Activated gamma-delta T cell treated with anti-CD3 and anti-CD28 coated beads, Interleukin-2, amount 50 U/mL, for 16 hours (primary cell): ENCODE data around the gene MARK2.

Experiments used
- DNase-seq: peaks from one replicate; pipeline ENCODE4 v3.0.0-alpha.2; 2020; ENCODE audit warnings: low read depth

Gene MARK2

GRCh38 chr11:63829823-63830489, 9.0 kb upstream of the MARK2 start:
- DNase-seq, result no peak

- no peak for DNase-seq
Observed at GRCh38 chr11:63831326-63831725, 7.6 kb upstream of the MARK2 start.

DNA sequence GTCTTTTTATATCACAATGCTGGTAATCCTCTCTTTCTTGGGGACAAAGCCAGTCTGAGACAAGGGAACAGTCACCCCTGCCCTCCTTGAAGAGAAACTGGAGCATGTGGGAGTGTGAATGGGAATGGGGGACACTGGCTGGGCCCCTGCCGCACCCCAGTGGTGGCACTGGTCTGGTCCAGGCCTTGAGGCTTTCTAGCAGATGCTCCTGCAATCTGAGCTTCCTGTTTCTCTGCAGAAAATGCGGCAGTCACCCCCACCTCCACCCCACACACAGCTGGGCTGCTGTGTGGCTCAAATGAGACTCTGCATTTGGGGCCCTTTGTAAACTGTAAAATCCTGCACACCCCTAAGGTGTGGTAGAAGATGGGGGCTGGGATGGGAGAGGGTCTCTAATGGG, 6.6 kb upstream of the MARK2 start:
- DNase-seq, result no peak

- DNase-seq, result no peak
Observed at GRCh38 chr11:63833048-63833447, 5.9 kb upstream of the MARK2 start.

DNA sequence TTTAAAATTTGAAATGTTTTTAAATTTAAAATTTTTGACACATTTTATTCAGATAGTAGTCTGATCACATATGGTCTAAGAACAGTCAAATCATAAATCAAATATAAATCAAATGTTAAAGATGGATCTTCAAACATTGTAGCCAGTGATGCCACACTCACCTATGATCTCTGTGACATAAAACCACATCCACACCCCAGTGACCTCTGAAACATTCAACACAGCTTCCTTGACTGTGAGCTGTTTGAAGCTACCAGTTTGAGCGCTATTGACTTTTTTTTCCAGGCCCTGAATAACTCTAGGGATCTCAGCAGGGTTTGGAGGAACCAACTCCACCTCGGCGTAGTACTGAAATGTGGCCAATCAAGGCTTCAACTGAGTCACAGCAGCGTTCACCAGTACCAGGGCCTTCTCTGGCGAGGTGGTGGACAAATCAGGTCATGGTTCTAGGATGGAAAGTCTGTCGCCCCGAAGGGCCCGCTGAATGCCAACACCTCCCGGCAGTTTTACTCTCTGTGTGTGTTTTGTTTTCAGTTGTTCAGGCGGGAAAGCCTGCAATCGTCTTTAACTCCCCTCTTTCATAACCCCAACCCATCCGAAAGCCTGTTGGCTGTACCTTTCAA, 4.3 kb upstream of the MARK2 start:
- no peak for DNase-seq

DNA sequence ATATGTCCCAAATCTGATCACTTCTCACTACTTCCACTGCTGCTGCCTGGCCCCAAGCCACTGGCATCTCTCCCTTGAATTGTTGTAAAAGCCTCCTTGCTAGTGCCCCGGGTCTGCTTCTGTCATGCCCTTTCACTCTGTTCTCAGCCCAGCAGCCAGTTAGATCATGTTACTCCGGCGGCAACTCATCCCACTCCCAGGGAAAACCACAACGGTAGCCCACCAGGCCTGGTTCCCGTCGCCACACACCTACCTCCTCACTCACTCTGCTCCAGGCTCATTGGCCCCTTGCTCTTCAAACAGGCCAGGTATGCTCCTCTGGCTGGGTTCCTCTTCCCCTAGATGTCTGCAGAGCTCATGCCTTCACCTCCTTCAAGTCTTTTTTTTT, 3.8 kb upstream of the MARK2 start:
- DNase-seq, result no peak

DNA sequence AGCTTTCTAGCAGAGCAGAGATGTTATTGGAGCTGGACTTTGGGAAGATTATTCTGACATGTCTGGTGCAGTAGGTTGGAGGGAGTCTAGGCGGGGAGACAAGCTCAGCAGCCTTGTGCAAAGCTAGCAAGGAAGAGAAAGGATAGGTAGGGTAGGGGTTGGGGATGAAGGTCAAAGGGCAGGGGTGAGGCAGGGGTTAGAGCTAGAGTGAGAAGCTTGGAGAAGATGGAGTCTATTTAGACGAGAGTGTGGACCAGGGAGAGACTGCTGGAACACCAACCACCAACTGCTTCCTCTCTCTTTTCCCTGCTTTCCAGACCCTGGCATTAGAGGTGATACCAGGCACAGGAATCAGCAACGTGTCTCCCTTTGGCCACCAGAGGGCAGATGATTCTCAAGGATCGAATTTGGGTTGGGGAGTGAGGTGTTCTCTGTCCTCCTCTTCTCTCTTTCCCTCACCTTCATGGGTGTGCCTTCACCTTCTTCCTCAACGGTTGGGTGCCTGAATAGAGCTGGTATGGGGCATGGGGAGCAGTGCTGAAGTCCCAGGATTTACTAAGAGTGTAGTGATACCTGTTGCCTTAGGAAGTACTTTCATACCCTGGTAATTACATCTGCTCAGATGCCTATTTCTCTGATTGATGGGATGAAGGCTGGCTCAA, 1.8 kb upstream of the MARK2 start:
- DNase-seq, result peak; percentile 69

GRCh38 chr11:63837739-63838138, 1.2 kb upstream of the MARK2 start:
- DNase-seq, result no peak

DNA sequence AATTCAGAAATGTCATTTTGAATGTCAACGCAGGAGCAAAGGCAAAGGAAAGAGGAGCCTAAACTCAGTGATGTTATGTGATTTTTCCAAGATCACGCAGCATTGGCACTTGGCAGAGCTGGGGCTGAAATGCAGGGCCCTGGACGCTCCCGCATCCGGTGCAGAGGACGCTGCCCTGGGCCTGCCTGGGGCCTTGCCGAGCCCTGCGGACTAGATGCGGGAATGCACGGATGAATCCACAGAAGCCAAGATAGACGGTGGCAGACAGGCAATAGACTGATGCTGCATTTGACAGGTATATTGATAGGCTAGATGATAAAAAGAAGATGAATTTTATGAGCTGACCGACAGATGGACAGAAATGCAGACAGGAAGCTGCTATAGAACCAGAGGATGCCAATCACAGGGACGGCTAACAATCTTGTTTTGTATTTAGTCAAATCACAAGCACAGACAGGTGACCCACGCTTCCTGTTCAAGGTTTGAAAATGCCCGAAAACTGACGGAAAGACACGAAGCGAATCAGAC, 696 bp upstream of the MARK2 start:
- no peak for DNase-seq

GRCh38 chr11:63839508-63840355, 822 bp downstream of the MARK2 start:
- no peak for DNase-seq

DNA sequence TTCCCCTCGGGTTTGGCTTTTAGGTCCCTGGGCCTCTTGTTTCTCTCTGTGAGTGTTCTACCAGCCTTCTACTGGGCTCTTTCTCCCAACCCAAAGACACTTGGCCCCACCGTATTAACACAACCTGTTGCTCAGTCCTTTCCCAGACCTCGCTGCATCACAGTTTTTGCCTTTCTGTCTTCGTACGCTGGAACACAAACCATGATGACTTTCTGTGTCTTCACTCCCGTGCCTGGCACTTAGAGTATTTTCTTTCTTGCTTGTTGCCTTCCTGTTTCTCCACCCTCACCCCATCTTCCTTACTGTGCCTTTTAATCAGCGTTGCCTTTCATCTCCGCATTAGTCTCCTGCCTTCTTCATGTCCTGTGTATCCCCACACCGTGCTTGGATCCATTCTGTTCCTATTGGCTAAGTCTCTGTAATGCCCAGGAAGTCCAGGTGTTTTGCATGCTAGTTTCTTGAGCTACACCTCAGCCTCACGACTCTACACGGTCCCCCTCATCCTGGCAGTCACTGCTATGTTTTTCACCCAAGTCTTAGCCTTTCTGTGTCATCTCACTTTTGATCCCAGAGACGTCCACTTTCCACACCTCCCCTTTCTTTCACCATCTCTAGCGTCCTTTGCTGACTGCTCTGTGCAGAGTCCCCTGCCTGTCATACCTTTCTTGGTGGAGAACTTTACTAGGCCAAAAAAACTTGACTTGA, 1.6 kb downstream of the MARK2 start:
- DNase-seq, result no peak

GRCh38 chr11:63841554-63841953, 2.6 kb downstream of the MARK2 start:
- no peak for DNase-seq

- DNase-seq, result no peak
Observed at GRCh38 chr11:63843041-63843440, 4.1 kb downstream of the MARK2 start.

DNA sequence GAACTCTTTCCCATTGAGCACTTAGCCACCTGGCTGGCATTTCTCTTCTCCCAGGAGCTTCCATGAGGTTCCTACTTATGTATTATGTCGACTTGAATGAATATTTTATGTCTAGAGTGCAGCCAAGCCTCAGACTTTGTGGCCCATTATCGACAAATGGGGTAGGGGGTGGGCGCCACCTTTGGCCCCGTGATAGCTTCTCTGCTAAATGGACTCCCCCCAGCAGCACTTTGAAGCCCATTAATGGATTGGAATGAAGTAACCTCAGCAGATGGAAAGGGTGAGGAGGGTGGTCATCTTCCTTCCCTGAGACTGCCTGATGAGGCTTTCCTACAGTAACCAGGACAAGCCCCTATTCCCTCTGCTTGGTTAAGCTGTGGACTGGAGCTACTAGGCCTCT, 5.9 kb downstream of the MARK2 start:
- DNase-seq, result no peak

DNA sequence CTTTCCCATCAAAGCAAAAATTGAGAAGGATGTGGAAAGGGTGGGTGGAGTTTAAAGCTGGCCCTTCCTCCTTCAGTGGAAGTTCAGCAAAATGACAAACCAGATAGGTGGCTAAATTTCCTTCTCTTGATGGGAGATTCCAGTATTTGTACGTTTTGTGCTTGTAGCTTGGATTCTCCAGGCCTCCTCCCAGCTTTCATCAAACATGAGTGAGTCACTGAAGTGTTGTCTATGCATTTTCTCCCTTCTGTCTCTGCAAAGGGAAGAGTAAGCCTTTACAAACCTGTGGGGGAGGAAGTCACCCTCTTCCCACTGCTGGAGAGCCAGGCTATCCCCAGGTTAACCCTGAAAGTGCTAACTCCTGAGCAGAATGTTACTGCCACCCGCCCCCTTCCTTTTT, 6.4 kb downstream of the MARK2 start:
- DNase-seq, result no peak

DNA sequence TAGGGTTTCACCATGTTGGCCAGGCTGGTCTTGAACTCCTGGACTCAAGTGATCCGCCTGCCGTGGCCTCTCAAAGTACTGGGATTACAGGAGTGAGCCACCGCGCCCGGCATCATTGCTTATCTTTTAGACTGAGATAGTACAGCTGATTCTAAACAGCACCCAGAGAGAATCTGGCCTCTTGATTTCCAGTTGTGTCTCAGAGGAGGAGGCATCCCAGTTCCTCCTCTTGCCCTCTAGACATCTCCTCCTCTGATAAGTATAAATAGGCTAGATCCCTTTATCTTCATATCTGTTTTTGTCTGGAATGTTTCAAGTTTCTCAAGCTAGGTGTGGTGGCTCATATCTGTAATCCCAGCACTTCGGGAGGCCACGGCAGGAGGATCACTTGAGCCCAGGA, 7.0 kb downstream of the MARK2 start:
- DNase-seq, result no peak

DNA sequence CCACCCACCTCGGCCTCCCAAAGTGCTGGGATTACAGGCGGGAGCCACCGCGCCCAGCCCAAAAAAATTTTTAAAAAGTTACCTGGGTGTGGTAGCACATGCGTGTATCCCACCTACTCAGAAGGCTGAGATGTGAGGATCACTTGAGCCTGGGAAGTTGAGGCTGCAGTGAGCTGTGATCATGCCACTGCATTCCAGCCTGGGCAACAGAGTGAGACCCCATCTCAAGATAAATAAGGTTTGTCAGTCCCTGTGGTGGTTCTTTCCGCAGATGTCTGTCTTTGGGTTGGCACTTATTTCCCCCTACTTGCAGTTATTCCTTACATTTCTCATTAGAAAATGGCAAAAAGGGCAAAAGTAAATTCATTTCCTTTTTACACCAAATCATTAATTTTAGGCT, 8.0 kb downstream of the MARK2 start:
- no peak for DNase-seq

DNA sequence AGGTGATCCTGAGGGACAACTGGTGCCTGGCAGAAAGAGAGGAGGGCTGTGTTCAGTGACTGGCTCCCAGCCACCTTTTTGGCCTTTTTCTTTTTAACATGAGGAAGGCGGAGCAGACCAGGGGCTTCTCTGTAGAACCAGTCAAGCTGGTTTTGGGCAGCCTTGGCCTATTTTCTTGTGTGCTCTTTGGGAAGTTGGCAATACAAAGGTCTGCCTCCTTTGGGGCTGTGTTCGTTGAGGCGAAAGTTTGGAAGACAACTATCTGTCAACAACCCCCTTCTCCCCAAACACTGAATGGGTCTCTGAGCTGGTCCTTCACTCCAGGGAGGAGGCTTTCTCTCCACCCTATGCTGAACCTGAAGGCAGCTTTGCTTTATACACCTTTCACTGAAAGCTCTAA, 8.5 kb downstream of the MARK2 start:
- no peak for DNase-seq

DNA sequence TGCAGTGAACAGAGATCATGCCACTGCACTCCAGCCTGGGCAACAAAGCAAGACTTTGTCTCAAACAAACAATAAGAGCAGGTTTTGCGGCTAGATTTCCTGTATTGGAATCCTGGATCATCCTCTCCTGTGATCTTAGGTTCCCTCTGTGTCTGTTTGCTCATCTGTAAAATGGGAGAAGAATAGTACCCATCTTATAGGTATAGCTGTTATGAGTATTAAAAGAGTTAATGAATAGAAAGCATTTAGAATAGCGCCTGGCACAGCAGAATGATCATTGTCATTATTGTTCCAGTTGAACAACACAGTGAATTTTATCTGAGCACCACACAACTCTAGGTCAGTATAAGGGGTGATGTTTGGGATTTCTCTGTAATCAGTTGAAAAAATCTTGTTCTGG, 10.8 kb downstream of the MARK2 start:
- DNase-seq, result no peak

DNA sequence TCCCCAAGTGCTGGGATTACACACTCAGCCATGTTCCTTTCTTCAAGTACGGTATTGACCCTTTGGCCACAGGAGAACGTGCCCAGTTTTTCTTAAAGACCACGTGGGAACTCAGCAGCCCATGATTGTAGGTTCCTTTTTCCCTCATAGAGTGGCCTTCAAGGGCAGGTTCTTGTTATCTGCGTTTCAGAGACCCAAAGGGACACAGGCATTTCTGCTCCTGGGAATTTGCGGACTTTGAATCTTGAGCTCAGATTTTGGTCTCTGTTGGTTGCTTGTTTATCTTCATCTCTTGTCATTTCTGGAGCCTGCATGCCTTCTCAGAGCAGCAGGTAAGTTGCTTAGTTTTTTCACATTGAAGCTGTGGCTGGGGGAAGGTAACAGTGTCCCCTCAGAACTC, 12.0 kb downstream of the MARK2 start:
- no peak for DNase-seq

GRCh38 chr11:63851364-63851763, 12.5 kb downstream of the MARK2 start:
- no peak for DNase-seq

DNA sequence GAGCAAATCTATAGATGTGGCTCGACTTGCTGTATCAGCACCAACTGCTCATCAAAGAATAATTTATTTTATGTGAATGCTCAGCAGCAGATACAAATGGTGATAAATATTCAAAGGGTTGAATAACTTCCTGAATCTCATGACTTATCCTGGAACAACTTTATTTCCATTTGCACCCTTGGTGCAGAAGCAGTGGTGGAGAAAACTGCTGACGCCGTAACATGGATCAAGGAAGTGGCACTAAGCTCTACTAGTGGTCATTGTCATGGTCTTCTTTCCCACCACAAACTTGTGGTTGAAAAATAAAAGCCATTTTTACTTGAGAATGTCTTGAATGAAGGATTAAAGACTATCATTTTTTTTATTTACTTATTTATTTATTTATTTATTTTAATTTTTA, 14.6 kb downstream of the MARK2 start:
- DNase-seq, result no peak
